ENCODE measurements around the gene ARIH1. TPM values are rescaled to one million over a fixed set of nuclear protein-coding genes. Genes with fewer than 3 reads are reported as not detected.

The ARIH1 gene
- total and polyA plus RNA-seq, 10 of the 15 experiments (the other 5 are each of a cell fraction or from before 2014, with no cell fraction given) = 14.7 to 99.5 (median 26.5) TPM

DNA sequence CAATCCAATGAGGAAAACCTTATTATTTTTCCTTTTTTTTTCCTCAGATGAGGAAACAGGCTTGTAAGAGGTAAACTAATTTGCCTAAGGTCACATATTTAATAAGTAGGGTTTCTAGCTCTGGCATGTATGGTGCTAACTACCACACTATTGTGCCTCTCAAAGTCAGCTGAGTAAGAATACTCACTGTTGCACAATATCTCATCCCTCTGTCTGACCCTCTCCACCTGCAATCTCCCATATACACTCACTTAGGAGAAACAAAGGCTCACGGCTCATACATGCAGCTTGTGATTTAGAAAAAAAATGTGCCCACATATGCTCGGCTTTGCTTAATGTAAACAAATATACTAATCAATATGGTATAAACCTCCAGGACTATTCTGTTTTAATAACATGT, 10.4 kb upstream of the ARIH1 start:
- no peaks in the 10 kb centered on the region for H3K79me2 ChIP-seq (ENCODE audit: control insufficient read depth, insufficient read depth, low read length)
- H2AFZ ChIP-seq (ENCODE audit: control insufficient read depth, low read depth, low read length) = no peak overlapping the region
- intact Hi-C loops (cut with micrococcal nuclease; ENCODE audit: unreplicated experiment) (loop anchor here (1.0 kb wide), 1 partner anchor 28 kb away; no protein-coding TSS in a partner anchor), in situ Hi-C loops (cut with MboI) (no loop called here)
- TF ChIP-seq MEF2A (IDR thresholded peaks at IDR 0.05; ENCODE audit: insufficient read depth, low read depth, low read length) (no peak), YY1 (IDR thresholded peaks at IDR 0.05; ENCODE audit: low read depth, low read length) (no peak), CBX5 (IDR thresholded peaks at IDR 0.05; ENCODE audit: low read depth) (no peak), TCF3 (IDR thresholded peaks at IDR 0.05; ENCODE audit: borderline replicate concordance, insufficient read depth, low read depth, low read length) (no peak), ZNF622 (IDR thresholded peaks at IDR 0.05) (no peak), PAX8 (IDR thresholded peaks at IDR 0.05) (no peak), CHD2 (IDR thresholded peaks at IDR 0.05; ENCODE audit: borderline replicate concordance, low read depth, low read length) (no peak), SPI1 (IDR thresholded peaks at IDR 0.05; ENCODE audit: borderline replicate concordance, insufficient read depth, low read depth, low read length) (no peak)
- TF ChIP-seq, protein P1, sequence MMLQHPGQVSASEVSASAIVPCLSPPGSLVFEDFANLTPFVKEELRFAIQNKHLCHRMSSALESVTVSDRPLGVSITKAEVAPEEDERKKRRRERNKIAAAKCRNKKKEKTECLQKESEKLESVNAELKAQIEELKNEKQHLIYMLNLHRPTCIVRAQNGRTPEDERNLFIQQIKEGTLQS (IDR thresholded peaks at IDR 0.05; ENCODE audit: borderline replicate concordance, extremely low read depth, low read depth, low read length) = no peak
- TF ChIP-seq, protein P2, sequence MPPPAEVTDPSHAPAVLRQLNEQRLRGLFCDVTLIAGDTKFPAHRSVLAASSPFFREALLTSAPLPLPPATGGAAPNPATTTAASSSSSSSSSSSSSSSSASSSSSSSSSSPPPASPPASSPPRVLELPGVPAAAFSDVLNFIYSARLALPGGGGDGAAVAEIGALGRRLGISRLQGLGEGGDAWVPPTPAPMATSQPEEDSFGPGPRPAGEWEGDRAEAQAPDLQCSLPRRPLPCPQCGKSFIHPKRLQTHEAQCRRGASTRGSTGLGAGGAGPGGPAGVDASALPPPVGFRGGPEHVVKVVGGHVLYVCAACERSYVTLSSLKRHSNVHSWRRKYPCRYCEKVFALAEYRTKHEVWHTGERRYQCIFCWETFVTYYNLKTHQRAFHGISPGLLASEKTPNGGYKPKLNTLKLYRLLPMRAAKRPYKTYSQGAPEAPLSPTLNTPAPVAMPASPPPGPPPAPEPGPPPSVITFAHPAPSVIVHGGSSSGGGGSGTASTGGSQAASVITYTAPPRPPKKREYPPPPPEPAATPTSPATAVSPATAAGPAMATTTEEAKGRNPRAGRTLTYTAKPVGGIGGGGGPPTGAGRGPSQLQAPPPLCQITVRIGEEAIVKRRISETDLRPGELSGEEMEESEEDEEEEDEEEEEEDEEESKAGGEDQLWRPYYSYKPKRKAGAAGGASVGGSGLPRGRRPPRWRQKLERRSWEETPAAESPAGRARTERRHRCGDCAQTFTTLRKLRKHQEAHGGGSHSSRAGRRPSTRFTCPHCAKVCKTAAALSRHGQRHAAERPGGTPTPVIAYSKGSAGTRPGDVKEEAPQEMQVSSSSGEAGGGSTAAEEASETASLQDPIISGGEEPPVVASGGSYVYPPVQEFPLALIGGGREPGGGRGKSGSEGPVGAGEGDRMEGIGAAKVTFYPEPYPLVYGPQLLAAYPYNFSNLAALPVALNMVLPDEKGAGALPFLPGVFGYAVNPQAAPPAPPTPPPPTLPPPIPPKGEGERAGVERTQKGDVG (CRISPR knock-in tag; IDR thresholded peaks at IDR 0.05) = no peak
- TF ChIP-seq, protein P3, sequence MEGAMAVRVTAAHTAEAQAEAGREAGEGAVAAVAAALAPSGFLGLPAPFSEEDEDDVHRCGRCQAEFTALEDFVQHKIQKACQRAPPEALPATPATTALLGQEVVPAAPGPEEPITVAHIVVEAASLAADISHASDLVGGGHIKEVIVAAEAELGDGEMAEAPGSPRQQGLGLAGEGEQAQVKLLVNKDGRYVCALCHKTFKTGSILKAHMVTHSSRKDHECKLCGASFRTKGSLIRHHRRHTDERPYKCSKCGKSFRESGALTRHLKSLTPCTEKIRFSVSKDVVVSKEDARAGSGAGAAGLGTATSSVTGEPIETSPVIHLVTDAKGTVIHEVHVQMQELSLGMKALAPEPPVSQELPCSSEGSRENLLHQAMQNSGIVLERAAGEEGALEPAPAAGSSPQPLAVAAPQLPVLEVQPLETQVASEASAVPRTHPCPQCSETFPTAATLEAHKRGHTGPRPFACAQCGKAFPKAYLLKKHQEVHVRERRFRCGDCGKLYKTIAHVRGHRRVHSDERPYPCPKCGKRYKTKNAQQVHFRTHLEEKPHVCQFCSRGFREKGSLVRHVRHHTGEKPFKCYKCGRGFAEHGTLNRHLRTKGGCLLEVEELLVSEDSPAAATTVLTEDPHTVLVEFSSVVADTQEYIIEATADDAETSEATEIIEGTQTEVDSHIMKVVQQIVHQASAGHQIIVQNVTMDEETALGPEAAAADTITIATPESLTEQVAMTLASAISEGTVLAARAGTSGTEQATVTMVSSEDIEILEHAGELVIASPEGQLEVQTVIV (IDR thresholded peaks at IDR 0.05; ENCODE audit: borderline replicate concordance, partially characterized antibody) = no peak
- TF ChIP-seq, protein P4, sequence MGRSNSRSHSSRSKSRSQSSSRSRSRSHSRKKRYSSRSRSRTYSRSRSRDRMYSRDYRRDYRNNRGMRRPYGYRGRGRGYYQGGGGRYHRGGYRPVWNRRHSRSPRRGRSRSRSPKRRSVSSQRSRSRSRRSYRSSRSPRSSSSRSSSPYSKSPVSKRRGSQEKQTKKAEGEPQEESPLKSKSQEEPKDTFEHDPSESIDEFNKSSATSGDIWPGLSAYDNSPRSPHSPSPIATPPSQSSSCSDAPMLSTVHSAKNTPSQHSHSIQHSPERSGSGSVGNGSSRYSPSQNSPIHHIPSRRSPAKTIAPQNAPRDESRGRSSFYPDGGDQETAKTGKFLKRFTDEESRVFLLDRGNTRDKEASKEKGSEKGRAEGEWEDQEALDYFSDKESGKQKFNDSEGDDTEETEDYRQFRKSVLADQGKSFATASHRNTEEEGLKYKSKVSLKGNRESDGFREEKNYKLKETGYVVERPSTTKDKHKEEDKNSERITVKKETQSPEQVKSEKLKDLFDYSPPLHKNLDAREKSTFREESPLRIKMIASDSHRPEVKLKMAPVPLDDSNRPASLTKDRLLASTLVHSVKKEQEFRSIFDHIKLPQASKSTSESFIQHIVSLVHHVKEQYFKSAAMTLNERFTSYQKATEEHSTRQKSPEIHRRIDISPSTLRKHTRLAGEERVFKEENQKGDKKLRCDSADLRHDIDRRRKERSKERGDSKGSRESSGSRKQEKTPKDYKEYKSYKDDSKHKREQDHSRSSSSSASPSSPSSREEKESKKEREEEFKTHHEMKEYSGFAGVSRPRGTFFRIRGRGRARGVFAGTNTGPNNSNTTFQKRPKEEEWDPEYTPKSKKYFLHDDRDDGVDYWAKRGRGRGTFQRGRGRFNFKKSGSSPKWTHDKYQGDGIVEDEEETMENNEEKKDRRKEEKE (IDR thresholded peaks at IDR 0.05) = no peak
- H3K27me3 ChIP-seq (replicated peaks in 1 of 2; ENCODE audit: control insufficient read depth in 2 of 2, insufficient read depth in 2 of 2, low read length in 1 of 2) = no peaks in the 10 kb centered on the region
- no TSS peak for BruUV-seq (replicated peaks)
- no peak overlapping the region for H3K4me3 ChIP-seq
- SMC1A ChIA-PET (ENCODE audit: uncharacterized antibody, unreplicated experiment) = interaction anchor here (1.2 kb wide), 1 partner anchor 18 kb away, joined by 4 read pairs; no protein-coding TSS in a partner anchor
- RAD21 ChIA-PET (ENCODE audit: unreplicated experiment) = interaction anchor here (2.4 kb wide), 1 partner anchor 9 kb away, joined by 9 read pairs; no protein-coding TSS in a partner anchor
- CTCF ChIA-PET = interaction anchor here (1.9 kb wide), 1 partner anchor 10 kb away, joined by 12 read pairs; the partner anchor contains the start of gene ARIH1
- no peaks in the 10 kb centered on the region for H3K36me3 ChIP-seq (ENCODE audit: control insufficient read depth in 2 of 2, insufficient read depth in 2 of 2, low read length in 1 of 2)
- no peaks in the 10 kb centered on the region for H3K4me1 ChIP-seq (ENCODE audit: control insufficient read depth, insufficient read depth, low read length)
- H3K27ac ChIP-seq (ENCODE audit: control insufficient read depth, insufficient read depth) = no peak overlapping the region
- 96% methylated on average over 2 of the region's 2 CpGs for WGBS (ENCODE audit: insufficient coverage, insufficient replicate concordance, low lambda C conversion rate, missing lambda C conversion rate)
- no peaks in the 10 kb centered on the region for H3K9me3 ChIP-seq (replicated peaks; ENCODE audit: control insufficient read depth, insufficient read depth, low read length)
- no peaks in the 10 kb centered on the region for H4K20me1 ChIP-seq (ENCODE audit: control insufficient read depth, insufficient read depth)
- ATAC-seq (no peak), DNase-seq (ENCODE audit: low read depth, low spot score) (no peak), FAIRE-seq (no peak)
- POLR2A ChIA-PET = interaction anchor here (1.3 to 1.9 kb wide), 2 partner anchors 10 to 11 kb away, joined by 3 to 6 read pairs; no protein-coding TSS in a partner anchor
- no peak overlapping the region for H3K4me2 ChIP-seq (ENCODE audit: control insufficient read depth, insufficient read depth)
- H3K9ac ChIP-seq (ENCODE audit: control insufficient read depth, insufficient read depth, low read length) = no peak overlapping the region

Data from GM12878 (cell line).